Measurements from ENCODE around the gene SCGB3A1. TPM values are rescaled to one million over a fixed set of nuclear protein-coding genes. Genes with fewer than 3 reads are reported as not detected.

The SCGB3A1 gene
- total and polyA plus RNA-seq, 7 donors: 0.46 TPM; not detected in 6

GRCh38 chr5:180637962-180638680 is 46.8 kb upstream of the SCGB3A1 start:
- intact Hi-C loops (cut with DNase I): no loop called here
- TF ChIP-seq, protein P1, sequence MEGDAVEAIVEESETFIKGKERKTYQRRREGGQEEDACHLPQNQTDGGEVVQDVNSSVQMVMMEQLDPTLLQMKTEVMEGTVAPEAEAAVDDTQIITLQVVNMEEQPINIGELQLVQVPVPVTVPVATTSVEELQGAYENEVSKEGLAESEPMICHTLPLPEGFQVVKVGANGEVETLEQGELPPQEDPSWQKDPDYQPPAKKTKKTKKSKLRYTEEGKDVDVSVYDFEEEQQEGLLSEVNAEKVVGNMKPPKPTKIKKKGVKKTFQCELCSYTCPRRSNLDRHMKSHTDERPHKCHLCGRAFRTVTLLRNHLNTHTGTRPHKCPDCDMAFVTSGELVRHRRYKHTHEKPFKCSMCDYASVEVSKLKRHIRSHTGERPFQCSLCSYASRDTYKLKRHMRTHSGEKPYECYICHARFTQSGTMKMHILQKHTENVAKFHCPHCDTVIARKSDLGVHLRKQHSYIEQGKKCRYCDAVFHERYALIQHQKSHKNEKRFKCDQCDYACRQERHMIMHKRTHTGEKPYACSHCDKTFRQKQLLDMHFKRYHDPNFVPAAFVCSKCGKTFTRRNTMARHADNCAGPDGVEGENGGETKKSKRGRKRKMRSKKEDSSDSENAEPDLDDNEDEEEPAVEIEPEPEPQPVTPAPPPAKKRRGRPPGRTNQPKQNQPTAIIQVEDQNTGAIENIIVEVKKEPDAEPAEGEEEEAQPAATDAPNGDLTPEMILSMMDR (IDR thresholded peaks at IDR 0.05): no peak
- peaks cover 0 to 5% (median 0%) of the 10 kb centered on the region in 3 donors for H3K27me3 ChIP-seq (ENCODE audit: insufficient read depth in 3 of 3, low read length in 2 of 3)
- no peaks in the 10 kb centered on the region for H3K36me3 ChIP-seq (ENCODE audit: insufficient read depth in 1 of 2, low read depth in 1 of 2)
- peak; percentile 4 to 30 for DNase-seq
- ATAC-seq: no peak
- H3K27ac ChIP-seq: no peak overlapping the region
- H3K4me1 ChIP-seq: no peaks in the 10 kb centered on the region
- H3K4me3 ChIP-seq: no peak overlapping the region
- H3K9me3 ChIP-seq: no peaks in the 10 kb centered on the region
- WGBS, 3 donors: 55 to 59% (median 58%) methylated on average over 19 to 20 of the region's 20 CpGs

DNA sequence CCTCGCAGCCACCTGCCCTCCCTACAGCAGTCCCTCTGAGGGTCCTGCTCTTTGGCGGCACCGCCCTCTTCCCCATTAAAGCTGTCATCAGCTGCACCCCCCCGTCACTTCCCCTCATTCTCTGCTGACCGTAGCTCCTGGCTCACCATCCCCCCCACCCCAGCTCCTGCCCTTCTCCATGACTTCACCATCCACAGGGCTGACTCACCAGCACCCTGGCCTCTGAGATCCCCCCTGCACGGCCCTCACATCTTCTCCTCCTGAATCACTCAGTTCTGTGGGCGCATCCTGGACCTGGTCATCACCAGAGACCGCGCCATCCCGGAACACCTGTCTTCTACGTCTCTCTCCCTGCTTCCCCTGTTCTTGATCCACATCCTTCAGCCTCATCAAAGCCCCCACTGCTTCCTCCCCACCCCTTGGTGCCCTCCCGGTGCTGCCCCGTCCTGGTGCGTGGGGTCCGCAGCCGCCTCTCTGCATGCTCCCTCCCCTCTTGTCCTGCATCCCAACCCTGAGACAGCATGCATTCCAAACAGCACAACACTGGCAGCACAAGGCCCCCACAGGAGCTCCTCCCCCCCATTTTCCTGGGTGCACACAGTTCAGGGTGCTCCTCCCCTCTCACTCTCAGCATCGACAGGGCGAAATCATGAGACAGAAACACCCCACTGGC is 45.2 kb upstream of the SCGB3A1 start:
- H3K9me3 ChIP-seq: no peaks in the 10 kb centered on the region
- peaks cover 0 to 2% (median 0%) of the 10 kb centered on the region in 3 donors for H3K27me3 ChIP-seq (ENCODE audit: insufficient read depth in 3 of 3, low read length in 2 of 3)
- ATAC-seq (no peak), DNase-seq (peak; percentile 14 to 33)
- WGBS, 3 donors: 53 to 66% (median 60%) methylated on average over 18 of the region's 18 CpGs
- TF ChIP-seq, protein P1 (IDR thresholded peaks at IDR 0.05): no peak
- H3K4me3 ChIP-seq: no peak overlapping the region
- H3K36me3 ChIP-seq (ENCODE audit: insufficient read depth in 1 of 2, low read depth in 1 of 2): no peaks in the 10 kb centered on the region
- intact Hi-C loops (cut with DNase I): no loop called here
- H3K27ac ChIP-seq: no peak overlapping the region
- no peaks in the 10 kb centered on the region for H3K4me1 ChIP-seq

GRCh38 chr5:180636016-180636402 is 44.7 kb upstream of the SCGB3A1 start:
- Histone ChIP-seq H3K4me3 (no peak overlapping the region), H3K36me3 (ENCODE audit: insufficient read depth in 1 of 2, low read depth in 1 of 2) (no peaks in the 10 kb centered on the region), H3K27me3 (ENCODE audit: insufficient read depth in 3 of 3, low read length in 2 of 3) (no peaks in the 10 kb centered on the region), H3K4me1 (no peaks in the 10 kb centered on the region), H3K9me3 (no peaks in the 10 kb centered on the region), H3K27ac (no peak overlapping the region)
- intact Hi-C loops (cut with DNase I): no loop called here
- peak in 1 of 2 donors; percentile 5 for DNase-seq
- ATAC-seq: no peak
- WGBS, 3 donors: 70 to 81% (median 74%) methylated on average over 8 of the region's 8 CpGs
- TF ChIP-seq, protein P1 (IDR thresholded peaks at IDR 0.05): no peak

DNA sequence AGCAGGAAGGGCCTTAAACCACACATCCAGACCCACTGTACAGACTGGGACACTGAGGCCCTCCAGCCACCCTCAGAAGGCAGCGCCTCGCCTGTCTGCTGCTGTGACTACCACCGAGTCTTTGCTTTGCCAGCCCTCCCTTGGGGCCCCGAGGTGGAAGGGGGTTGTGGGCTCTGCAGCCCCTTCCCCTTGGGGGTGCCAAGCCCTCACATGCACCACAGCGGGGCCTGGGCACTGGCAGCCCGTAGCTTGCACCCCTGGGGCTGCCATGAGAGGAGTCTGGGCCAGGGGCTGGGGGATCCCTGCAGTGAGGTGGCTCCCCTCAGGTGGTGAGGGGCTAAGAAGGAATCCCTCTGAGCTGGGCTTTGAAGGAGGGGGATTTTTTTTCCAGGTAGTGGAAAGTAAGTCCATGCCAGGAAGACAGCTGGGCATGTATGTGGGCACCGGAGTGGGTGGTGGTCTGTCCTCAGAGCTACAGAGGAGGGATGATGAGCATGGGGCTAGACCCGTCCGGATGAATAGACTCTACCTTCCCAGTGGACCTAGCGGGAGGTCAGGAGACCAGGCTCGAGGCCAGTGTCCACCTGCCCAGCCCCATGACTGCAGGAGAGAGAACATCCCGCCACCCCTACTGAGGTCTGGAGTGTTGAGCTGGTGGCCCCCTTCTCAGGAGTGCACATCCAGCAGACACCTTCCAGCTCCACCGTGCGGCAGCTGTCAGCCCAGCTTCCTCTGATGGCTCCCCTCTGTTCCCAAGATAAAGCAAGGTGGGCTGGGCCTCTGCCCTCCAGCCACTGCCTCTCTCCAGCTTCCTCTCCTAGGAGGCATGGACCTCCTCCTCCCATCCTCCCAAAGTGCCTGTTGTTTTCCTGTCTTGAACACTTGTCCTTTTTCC is 42.2 kb upstream of the SCGB3A1 start:
- TF ChIP-seq, protein P1 (IDR thresholded peaks at IDR 0.05): no peak
- ATAC-seq: no peak
- 71 to 80% (median 74%) methylated on average over 14 of the region's 14 CpGs for WGBS, 3 donors
- Histone ChIP-seq H3K4me1 (no peaks in the 10 kb centered on the region), H3K4me3 (no peak overlapping the region), H3K9me3 (no peaks in the 10 kb centered on the region), H3K36me3 (ENCODE audit: insufficient read depth in 1 of 2, low read depth in 1 of 2) (no peaks in the 10 kb centered on the region), H3K27me3 (ENCODE audit: insufficient read depth in 3 of 3, low read length in 2 of 3) (no peaks in the 10 kb centered on the region), H3K27ac (no peak overlapping the region)
- intact Hi-C loops (cut with DNase I): no loop called here
- DNase-seq: peak; percentile 1 to 35
